Measurements from ENCODE around the gene TMEM125. TPM values are rescaled to one million over a fixed set of nuclear protein-coding genes. Genes with fewer than 3 reads are reported as not detected.

Gene TMEM125
- polyA plus RNA-seq, 1 of the 3 experiments (the other 2 are of a cell fraction): not detected

DNA sequence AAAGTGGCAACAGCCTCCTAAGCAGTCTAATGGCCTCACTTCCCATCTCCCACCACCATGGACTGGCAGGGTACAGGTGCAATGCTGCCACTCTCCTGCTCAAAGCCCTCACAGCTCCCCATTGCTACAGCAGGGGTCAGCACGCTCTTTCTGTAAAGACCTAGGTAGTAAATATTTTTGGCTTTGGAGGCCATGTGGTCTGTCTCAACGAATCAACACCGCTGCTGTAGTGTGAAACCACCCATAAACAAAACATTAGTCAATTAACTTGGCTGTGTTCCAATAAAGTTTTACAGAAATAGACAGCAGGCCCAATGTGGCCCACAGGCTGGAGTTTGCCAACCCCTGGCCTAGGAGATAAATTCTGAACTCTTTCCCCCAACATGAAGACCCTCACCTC, 44.6 kb upstream of the TMEM125 start:
- Histone ChIP-seq H3K9me3 (no peaks in the 10 kb centered on the region), H3F3A (replicated peaks; ENCODE audit: insufficient read depth) (no peaks in the 10 kb centered on the region), H3K9ac (no peak overlapping the region), H3K79me2 (ENCODE audit: insufficient read depth) (no peaks in the 10 kb centered on the region), H2AFZ (ENCODE audit: low read depth) (no peak overlapping the region), H3K9me2 (no peaks in the 10 kb centered on the region), H3K4me1 (ENCODE audit: control insufficient read depth in 1 of 2, insufficient read depth in 2 of 2, low read depth in 1 of 2, low read length in 1 of 2) (no peaks in the 10 kb centered on the region), H3K4me2 (no peak overlapping the region), H3K27ac (ENCODE audit: low read depth in 2 of 2, low read length in 1 of 2) (no peak overlapping the region), H3K4me3 (ENCODE audit: low read depth in 2 of 2, low read length in 1 of 2) (no peak overlapping the region), H3K36me3 (replicated peaks in 1 of 2; ENCODE audit: control insufficient read depth in 1 of 2, insufficient read depth in 2 of 2, low read length in 1 of 2) (no peaks in the 10 kb centered on the region), H4K20me1 (ENCODE audit: insufficient read depth) (no peaks in the 10 kb centered on the region), H3K27me3 (ENCODE audit: insufficient read depth) (no peaks in the 10 kb centered on the region)
- DNase-seq: no peak
- TF ChIP-seq CTCF (IDR thresholded peaks at IDR 0.05) (no peak), CHD2 (IDR thresholded peaks at IDR 0.05; ENCODE audit: low read length, partially characterized antibody) (no peak), NFIC (IDR thresholded peaks at IDR 0.05; ENCODE audit: borderline replicate concordance) (0 out of 2 replicates have a peak, but pooled peaks have one; percentile 13)
- POLR2A ChIA-PET: no interaction called here
- 66% methylated on average over 3 of the region's 3 CpGs for WGBS (ENCODE audit: low lambda C conversion rate)
- CTCF ChIA-PET: interaction anchor here (2.4 to 9.3 kb wide), 4 partner anchors 11 to 188 kb away, joined by 9 to 134 read pairs (median 15); partner anchors contain the start of gene CDC20

GRCh38 chr1:43227143-43227764, 42.5 kb upstream of the TMEM125 start:
- no peaks in the 10 kb centered on the region for H3K9me3 ChIP-seq
- CTCF ChIA-PET: interaction anchor here (0.5 to 9.3 kb wide), 65 partner anchors 8 to 814 kb away, joined by 3 to 134 read pairs (median 4); partner anchors contain the start of genes CDC20, KDM4A, MED8 and SZT2
- H3F3A ChIP-seq (replicated peaks; ENCODE audit: insufficient read depth): peaks cover 2% of the 10 kb centered on the region
- H3K4me2 ChIP-seq: no peak overlapping the region
- H3K9ac ChIP-seq: no peak overlapping the region
- peaks cover 0 to under 1% of the 10 kb centered on the region in 2 experiments; a peak in 1 of 4 replicates for H3K4me1 ChIP-seq (ENCODE audit: control insufficient read depth in 1 of 2, insufficient read depth in 2 of 2, low read depth in 1 of 2, low read length in 1 of 2)
- no peaks in the 10 kb centered on the region for H4K20me1 ChIP-seq (ENCODE audit: insufficient read depth)
- no peaks in the 10 kb centered on the region for H3K9me2 ChIP-seq
- H3K36me3 ChIP-seq (replicated peaks in 1 of 2; ENCODE audit: control insufficient read depth in 1 of 2, insufficient read depth in 2 of 2, low read length in 1 of 2): no peaks in the 10 kb centered on the region
- DNase-seq: peak; percentile 79
- POLR2A ChIA-PET: interaction anchor here (0.6 to 1.2 kb wide), 4 partner anchors 157 to 447 kb away, joined by 3 to 6 read pairs (median 4); partner anchors contain the start of genes MED8 and SZT2
- 29% methylated on average over 6 of the region's 10 CpGs for WGBS (ENCODE audit: low lambda C conversion rate)
- H3K27ac ChIP-seq (ENCODE audit: low read depth in 2 of 2, low read length in 1 of 2): no peak overlapping the region
- H3K79me2 ChIP-seq (ENCODE audit: insufficient read depth): no peaks in the 10 kb centered on the region
- no peak overlapping the region; the same call in 1 of the 2 replicates for H2AFZ ChIP-seq (ENCODE audit: low read depth)
- no peaks in the 10 kb centered on the region for H3K27me3 ChIP-seq (ENCODE audit: insufficient read depth)
- H3K4me3 ChIP-seq (ENCODE audit: low read depth in 2 of 2, low read length in 1 of 2): no peak overlapping the region; a peak in 1 of 4 replicates
- TF ChIP-seq NRF1 (IDR thresholded peaks at IDR 0.05; ENCODE audit: low read depth, low read length) (0 out of 2 replicates have a peak, but pooled peaks have one; percentile 7), USF1 (IDR thresholded peaks at IDR 0.05; ENCODE audit: borderline replicate concordance, low read depth) (no peak), RFX5 (IDR thresholded peaks at IDR 0.05; ENCODE audit: low read length) (no peak), PBX3 (IDR thresholded peaks at IDR 0.05) (no peak), YY1 (IDR thresholded peaks at IDR 0.05; ENCODE audit: low read depth) (no peak), TEAD4 (IDR thresholded peaks at IDR 0.05; ENCODE audit: borderline replicate concordance, insufficient read depth) (no peak), GATA2 (CRISPR knock-in tag; IDR thresholded peaks at IDR 0.05) (no peak), RXRA (IDR thresholded peaks at IDR 0.05; ENCODE audit: borderline replicate concordance, low read depth) (no peak), SIN3A (IDR thresholded peaks at IDR 0.05; ENCODE audit: borderline replicate concordance, low read depth, low read length) (no peak), ELF1 (IDR thresholded peaks at IDR 0.05) (no peak), SMC3 (IDR thresholded peaks at IDR 0.05; ENCODE audit: low read depth, low read length) (peak; percentile 93), CHD2 (IDR thresholded peaks at IDR 0.05; ENCODE audit: low read length, partially characterized antibody) (no peak), MEF2A (IDR thresholded peaks at IDR 0.05; ENCODE audit: borderline replicate concordance, low read depth) (no peak), MAX (IDR thresholded peaks at IDR 0.05; ENCODE audit: low read depth) (no peak), RAD21 (IDR thresholded peaks at IDR 0.05; ENCODE audit: low read length) (peak; percentile 97), RCOR1 (IDR thresholded peaks at IDR 0.05; ENCODE audit: low read length) (no peak)
- TF ChIP-seq, protein P1, sequence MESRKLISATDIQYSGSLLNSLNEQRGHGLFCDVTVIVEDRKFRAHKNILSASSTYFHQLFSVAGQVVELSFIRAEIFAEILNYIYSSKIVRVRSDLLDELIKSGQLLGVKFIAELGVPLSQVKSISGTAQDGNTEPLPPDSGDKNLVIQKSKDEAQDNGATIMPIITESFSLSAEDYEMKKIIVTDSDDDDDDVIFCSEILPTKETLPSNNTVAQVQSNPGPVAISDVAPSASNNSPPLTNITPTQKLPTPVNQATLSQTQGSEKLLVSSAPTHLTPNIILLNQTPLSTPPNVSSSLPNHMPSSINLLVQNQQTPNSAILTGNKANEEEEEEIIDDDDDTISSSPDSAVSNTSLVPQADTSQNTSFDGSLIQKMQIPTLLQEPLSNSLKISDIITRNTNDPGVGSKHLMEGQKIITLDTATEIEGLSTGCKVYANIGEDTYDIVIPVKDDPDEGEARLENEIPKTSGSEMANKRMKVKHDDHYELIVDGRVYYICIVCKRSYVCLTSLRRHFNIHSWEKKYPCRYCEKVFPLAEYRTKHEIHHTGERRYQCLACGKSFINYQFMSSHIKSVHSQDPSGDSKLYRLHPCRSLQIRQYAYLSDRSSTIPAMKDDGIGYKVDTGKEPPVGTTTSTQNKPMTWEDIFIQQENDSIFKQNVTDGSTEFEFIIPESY (IDR thresholded peaks at IDR 0.05; ENCODE audit: borderline replicate concordance, low read depth): no peak
- TF ChIP-seq, protein P2, sequence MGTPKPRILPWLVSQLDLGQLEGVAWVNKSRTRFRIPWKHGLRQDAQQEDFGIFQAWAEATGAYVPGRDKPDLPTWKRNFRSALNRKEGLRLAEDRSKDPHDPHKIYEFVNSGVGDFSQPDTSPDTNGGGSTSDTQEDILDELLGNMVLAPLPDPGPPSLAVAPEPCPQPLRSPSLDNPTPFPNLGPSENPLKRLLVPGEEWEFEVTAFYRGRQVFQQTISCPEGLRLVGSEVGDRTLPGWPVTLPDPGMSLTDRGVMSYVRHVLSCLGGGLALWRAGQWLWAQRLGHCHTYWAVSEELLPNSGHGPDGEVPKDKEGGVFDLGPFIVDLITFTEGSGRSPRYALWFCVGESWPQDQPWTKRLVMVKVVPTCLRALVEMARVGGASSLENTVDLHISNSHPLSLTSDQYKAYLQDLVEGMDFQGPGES (IDR thresholded peaks at IDR 0.05; ENCODE audit: low read depth, low read length): no peak

Data from SK-N-SH (cell line).